ENCODE data around the gene DNAJB6.
A peak's percentile ranks its signal among the peaks of the same experiment; 100 is the strongest.

The DNAJB6 gene

DNA sequence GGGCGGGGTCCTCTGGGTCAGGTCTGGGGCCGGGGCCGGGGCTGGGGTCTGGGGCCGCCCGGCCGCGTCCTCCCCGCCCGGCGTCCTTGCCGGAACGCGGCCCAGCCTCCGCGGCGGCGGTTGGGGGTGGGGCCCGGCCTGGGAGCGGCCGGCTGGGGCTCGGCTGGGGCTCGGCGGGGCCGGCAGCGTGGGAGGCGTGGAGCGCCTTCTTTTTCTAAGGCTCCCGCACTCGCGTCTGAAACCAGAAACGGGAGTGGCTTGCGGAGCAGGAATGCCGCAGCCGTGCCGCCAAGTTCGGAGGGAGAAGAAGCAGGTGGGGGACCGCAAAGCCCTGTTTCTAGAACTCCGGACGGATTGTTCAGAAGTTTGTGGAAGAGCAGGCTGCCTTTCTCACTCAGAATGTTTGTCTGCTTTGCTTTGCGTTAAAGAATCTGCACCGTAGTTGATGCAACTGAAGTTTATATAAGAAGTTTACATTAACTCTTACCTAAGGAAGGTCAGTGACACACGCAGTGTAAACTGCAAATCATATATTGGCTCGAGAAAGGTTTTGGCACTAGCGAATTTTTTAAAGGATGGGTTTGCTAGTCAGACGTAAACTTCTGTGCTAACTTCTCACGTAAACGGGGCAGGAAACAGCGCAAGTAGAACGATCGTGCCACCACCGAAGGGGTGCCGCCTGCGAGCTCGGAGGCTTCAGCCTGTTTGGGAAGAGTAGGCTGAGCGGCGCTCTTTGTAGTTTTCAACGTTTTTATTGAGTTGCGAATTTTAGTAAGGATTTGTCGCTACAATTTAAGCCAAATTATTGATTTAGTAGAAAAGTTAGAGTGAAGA is 729 bp downstream of the DNAJB6 start:
- Histone ChIP-seq H3K36me3 (ENCODE audit: insufficient read depth, low read length) (no peaks in the 10 kb centered on the region), H3K4me3 (ENCODE audit: low read length) (peak overlapping the region; percentile 84), H3K27me3 (ENCODE audit: insufficient read depth, low read length) (no peaks in the 10 kb centered on the region), H2AFZ (ENCODE audit: low read depth, low read length) (no peak overlapping the region), H3K4me1 (ENCODE audit: insufficient read depth, low read length) (peaks cover 14% of the 10 kb centered on the region), H3K9me3 (ENCODE audit: low read length) (peaks cover 4% of the 10 kb centered on the region)

- no peak overlapping the region for H2AFZ ChIP-seq (ENCODE audit: low read depth, low read length)
- H3K27me3 ChIP-seq (ENCODE audit: insufficient read depth, low read length): no peaks in the 10 kb centered on the region
- peaks cover 14% of the 10 kb centered on the region for H3K4me1 ChIP-seq (ENCODE audit: insufficient read depth, low read length)
- peaks cover 4% of the 10 kb centered on the region for H3K9me3 ChIP-seq (ENCODE audit: low read length)
- no peak overlapping the region for H3K4me3 ChIP-seq (ENCODE audit: low read length)
- no peaks in the 10 kb centered on the region for H3K36me3 ChIP-seq (ENCODE audit: insufficient read depth, low read length)
Observed at GRCh38 chr7:157339777-157340677, 3.2 kb downstream of the DNAJB6 start.

DNA sequence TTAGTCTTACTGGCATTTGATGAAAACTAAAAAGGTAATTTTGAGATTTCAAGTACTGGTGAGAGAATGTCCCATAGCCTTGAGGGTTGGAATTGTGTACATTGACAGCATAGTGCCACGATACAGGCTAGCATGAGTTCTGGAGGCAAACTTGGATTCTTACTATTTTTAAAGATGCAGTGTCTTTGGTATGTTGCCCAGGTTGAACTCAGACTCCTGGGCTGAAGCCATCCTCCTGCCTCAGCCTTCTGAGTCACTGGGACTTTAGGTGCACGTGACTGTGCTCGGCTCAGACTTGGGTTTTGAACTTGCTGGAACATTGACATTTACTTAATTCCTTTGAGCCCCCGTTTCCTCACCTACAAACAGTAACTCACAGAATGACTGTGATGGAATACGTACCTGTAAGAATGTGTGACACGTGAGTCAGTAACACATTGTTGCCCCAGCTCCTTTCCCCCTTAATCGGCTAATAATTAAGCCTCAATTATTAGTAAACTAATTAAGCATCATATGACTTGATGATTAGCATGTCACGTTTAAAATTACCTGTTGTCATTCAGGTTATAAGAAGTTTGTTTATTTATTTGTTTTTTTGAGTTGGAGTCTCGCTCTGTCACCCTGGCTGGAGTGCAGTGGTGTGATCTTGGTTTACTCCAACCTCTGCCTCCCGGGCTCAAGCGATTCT is 10.6 kb downstream of the DNAJB6 start:
- no peaks in the 10 kb centered on the region for H3K27me3 ChIP-seq (ENCODE audit: insufficient read depth, low read length)
- H2AFZ ChIP-seq (ENCODE audit: low read depth, low read length): no peak overlapping the region
- no peaks in the 10 kb centered on the region for H3K4me1 ChIP-seq (ENCODE audit: insufficient read depth, low read length)
- H3K4me3 ChIP-seq (ENCODE audit: low read length): no peak overlapping the region
- no peaks in the 10 kb centered on the region for H3K9me3 ChIP-seq (ENCODE audit: low read length)
- H3K36me3 ChIP-seq (ENCODE audit: insufficient read depth, low read length): peaks cover 2% of the 10 kb centered on the region

- Histone ChIP-seq H2AFZ (ENCODE audit: low read depth, low read length) (no peak overlapping the region), H3K9me3 (ENCODE audit: low read length) (no peaks in the 10 kb centered on the region), H3K36me3 (ENCODE audit: insufficient read depth, low read length) (peaks cover 2% of the 10 kb centered on the region), H3K4me3 (ENCODE audit: low read length) (no peak overlapping the region), H3K4me1 (ENCODE audit: insufficient read depth, low read length) (no peaks in the 10 kb centered on the region), H3K27me3 (ENCODE audit: insufficient read depth, low read length) (no peaks in the 10 kb centered on the region)
Observed at GRCh38 chr7:157348548-157348947, 11.7 kb downstream of the DNAJB6 start.

- H2AFZ ChIP-seq (ENCODE audit: low read depth, low read length): no peak overlapping the region
- H3K4me3 ChIP-seq (ENCODE audit: low read length): no peak overlapping the region
- no peaks in the 10 kb centered on the region for H3K27me3 ChIP-seq (ENCODE audit: insufficient read depth, low read length)
- H3K4me1 ChIP-seq (ENCODE audit: insufficient read depth, low read length): no peaks in the 10 kb centered on the region
- H3K9me3 ChIP-seq (ENCODE audit: low read length): no peaks in the 10 kb centered on the region
- peaks cover 7% of the 10 kb centered on the region for H3K36me3 ChIP-seq (ENCODE audit: insufficient read depth, low read length)
Observed at GRCh38 chr7:157352516-157352915, 15.7 kb downstream of the DNAJB6 start.

GRCh38 chr7:157355784-157356511 is 19.1 kb downstream of the DNAJB6 start:
- Histone ChIP-seq H3K36me3 (ENCODE audit: insufficient read depth, low read length) (peaks cover 31% of the 10 kb centered on the region), H2AFZ (ENCODE audit: low read depth, low read length) (no peak overlapping the region), H3K9me3 (ENCODE audit: low read length) (no peaks in the 10 kb centered on the region), H3K4me1 (ENCODE audit: insufficient read depth, low read length) (no peaks in the 10 kb centered on the region), H3K4me3 (ENCODE audit: low read length) (no peak overlapping the region), H3K27me3 (ENCODE audit: insufficient read depth, low read length) (no peaks in the 10 kb centered on the region)

- H3K9me3 ChIP-seq (ENCODE audit: low read length): no peaks in the 10 kb centered on the region
- H3K36me3 ChIP-seq (ENCODE audit: insufficient read depth, low read length): peaks cover 40% of the 10 kb centered on the region
- no peaks in the 10 kb centered on the region for H3K4me1 ChIP-seq (ENCODE audit: insufficient read depth, low read length)
- H3K27me3 ChIP-seq (ENCODE audit: insufficient read depth, low read length): no peaks in the 10 kb centered on the region
- H3K4me3 ChIP-seq (ENCODE audit: low read length): no peak overlapping the region
- H2AFZ ChIP-seq (ENCODE audit: low read depth, low read length): no peak overlapping the region
Observed at GRCh38 chr7:157357129-157358040, 20.6 kb downstream of the DNAJB6 start.

GRCh38 chr7:157358041-157358752 is 21.4 kb downstream of the DNAJB6 start:
- H3K36me3 ChIP-seq (ENCODE audit: insufficient read depth, low read length): peaks cover 48% of the 10 kb centered on the region

GRCh38 chr7:157358753-157359096 is 21.9 kb downstream of the DNAJB6 start:
- H3K4me1 ChIP-seq (ENCODE audit: insufficient read depth, low read length): no peaks in the 10 kb centered on the region
- no peaks in the 10 kb centered on the region for H3K27me3 ChIP-seq (ENCODE audit: insufficient read depth, low read length)
- H3K36me3 ChIP-seq (ENCODE audit: insufficient read depth, low read length): peaks cover 53% of the 10 kb centered on the region
- H3K9me3 ChIP-seq (ENCODE audit: low read length): no peaks in the 10 kb centered on the region
- no peak overlapping the region for H2AFZ ChIP-seq (ENCODE audit: low read depth, low read length)
- H3K4me3 ChIP-seq (ENCODE audit: low read length): no peak overlapping the region

More at GRCh38 chr7:157358041-157358752, 21.4 kb downstream of the DNAJB6 start:
- Histone ChIP-seq H3K9me3 (ENCODE audit: low read length) (no peaks in the 10 kb centered on the region), H2AFZ (ENCODE audit: low read depth, low read length) (no peak overlapping the region), H3K4me1 (ENCODE audit: insufficient read depth, low read length) (no peaks in the 10 kb centered on the region), H3K27me3 (ENCODE audit: insufficient read depth, low read length) (no peaks in the 10 kb centered on the region), H3K4me3 (ENCODE audit: low read length) (no peak overlapping the region)

- Histone ChIP-seq H3K36me3 (ENCODE audit: insufficient read depth, low read length) (peaks cover 60% of the 10 kb centered on the region), H3K4me1 (ENCODE audit: insufficient read depth, low read length) (no peaks in the 10 kb centered on the region), H3K4me3 (ENCODE audit: low read length) (no peak overlapping the region), H2AFZ (ENCODE audit: low read depth, low read length) (no peak overlapping the region), H3K9me3 (ENCODE audit: low read length) (no peaks in the 10 kb centered on the region), H3K27me3 (ENCODE audit: insufficient read depth, low read length) (no peaks in the 10 kb centered on the region)
Observed at GRCh38 chr7:157359581-157359980, 22.8 kb downstream of the DNAJB6 start.

DNA sequence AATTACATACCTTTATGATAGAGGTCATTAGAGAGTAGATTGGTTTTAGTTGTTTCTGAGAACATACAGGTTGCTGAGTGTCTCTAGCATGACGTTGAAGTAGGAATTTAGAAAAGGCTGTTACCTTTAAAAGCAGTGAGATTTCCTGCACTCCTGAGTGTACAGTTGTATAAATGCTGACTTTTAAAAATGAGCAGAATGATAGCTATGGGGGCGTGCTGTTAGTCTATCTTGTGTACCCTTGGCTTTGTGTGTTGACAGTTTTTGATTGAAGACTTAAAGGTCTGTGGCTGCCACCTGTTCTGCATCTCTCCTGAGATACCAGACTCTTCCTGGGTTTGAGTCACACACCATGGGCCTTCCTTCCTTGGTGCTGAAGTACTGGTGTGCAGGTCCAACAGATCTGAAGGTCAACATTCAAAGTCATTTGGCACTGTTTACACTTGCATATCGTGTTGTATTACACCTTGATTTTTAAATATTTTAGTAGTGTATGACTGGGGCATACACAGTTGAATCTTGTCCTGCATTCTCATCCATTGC is 23.8 kb downstream of the DNAJB6 start:
- H2AFZ ChIP-seq (ENCODE audit: low read depth, low read length): no peak overlapping the region
- no peaks in the 10 kb centered on the region for H3K4me1 ChIP-seq (ENCODE audit: insufficient read depth, low read length)
- peaks cover 2% of the 10 kb centered on the region for H3K9me3 ChIP-seq (ENCODE audit: low read length)
- peaks cover 68% of the 10 kb centered on the region for H3K36me3 ChIP-seq (ENCODE audit: insufficient read depth, low read length)
- H3K27me3 ChIP-seq (ENCODE audit: insufficient read depth, low read length): no peaks in the 10 kb centered on the region
- no peak overlapping the region for H3K4me3 ChIP-seq (ENCODE audit: low read length)

Measured in neuron (in vitro differentiated cells).